Measurements from ENCODE around the gene PARD3B. TPM values are rescaled to one million over a fixed set of nuclear protein-coding genes. Genes with fewer than 3 reads are reported as not detected.
A peak's percentile ranks its signal among the peaks of the same experiment; 100 is the strongest.

PARD3B gene
- total and polyA plus RNA-seq, 2 of the 4 experiments (the other 2 are of a cell fraction) = 3.3 to 15.6 TPM

DNA sequence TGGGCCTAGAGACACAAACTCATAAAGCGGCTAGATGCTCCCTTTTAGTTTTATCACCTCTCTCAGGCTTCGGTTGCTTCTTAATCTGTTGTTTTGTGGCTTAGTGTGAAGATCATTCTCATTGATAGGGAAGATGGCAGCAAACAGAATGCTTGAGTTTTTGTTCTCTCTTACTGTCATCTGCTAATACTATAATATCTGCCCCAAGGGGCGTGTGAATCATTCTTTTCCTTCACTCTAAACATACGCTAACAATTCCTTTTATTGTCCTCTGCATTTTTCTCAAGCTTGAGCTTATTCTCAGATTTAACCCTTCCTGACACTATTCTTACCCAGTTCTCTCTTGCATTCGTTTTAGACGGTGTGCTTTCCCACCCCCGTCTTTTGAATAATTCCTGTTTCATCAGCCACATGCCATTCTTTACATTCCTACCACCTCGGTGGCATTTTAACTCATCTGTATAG is 813.1 kb downstream of the PARD3B start:
- intact Hi-C loops (cut with micrococcal nuclease) (no loop called here), in situ Hi-C loops (cut with MboI; ENCODE audit: low sequenced_read_pairs) (no loop called here), dilution Hi-C loops (cut with HindIII; ENCODE audit: low sequenced_read_pairs, unreplicated experiment) (no loop called here)
- TF ChIP-seq FOS (IDR thresholded peaks at IDR 0.05; ENCODE audit: low read depth, low read length) (no peak), SMC3 (IDR thresholded peaks at IDR 0.05; ENCODE audit: low read depth, low read length) (no peak)
- 0 out of 3 replicates have a peak overlapping the region, but pooled peaks have one; percentile 76 for H2BK15ac ChIP-seq (ENCODE audit: low read depth, low read length)
- H3K79me1 ChIP-seq (ENCODE audit: low read depth in 1 of 2, low read length in 2 of 2) = no peaks in the 10 kb centered on the region
- no peak overlapping the region for H3K4ac ChIP-seq (ENCODE audit: low read depth, low read length)
- no peak overlapping the region for H2AFZ ChIP-seq (replicated peaks; ENCODE audit: low read length, poor library complexity)
- H2AK5ac ChIP-seq (ENCODE audit: low read depth, low read length) = no peak overlapping the region
- no peak overlapping the region for H3K56ac ChIP-seq (ENCODE audit: extremely low read depth, insufficient read depth, low read length)
- no peaks in the 10 kb centered on the region for H4K20me1 ChIP-seq (ENCODE audit: insufficient read depth, low read length)
- H4K91ac ChIP-seq (ENCODE audit: insufficient read depth, low read depth, low read length) = no peak overlapping the region
- H2BK5ac ChIP-seq (ENCODE audit: low read depth, low read length, poor library complexity, severe bottlenecking) = no peak overlapping the region
- 59% methylated on average over 2 of the region's 8 CpGs; no CpG with 5 or more reads in 1 of the 2 experiments for WGBS, 2 experiments (ENCODE audit: extremely low coverage in 2 of 2, insufficient read length in 1 of 2)
- H3K27me3 ChIP-seq (ENCODE audit: control insufficient read depth, insufficient read depth, low read length) = no peaks in the 10 kb centered on the region
- H3K9me3 ChIP-seq (ENCODE audit: control insufficient read depth, insufficient read depth, low read length) = no peaks in the 10 kb centered on the region
- H2BK120ac ChIP-seq (ENCODE audit: low read depth, low read length) = peak overlapping the region; percentile 19; the same call in 1 of the 2 replicates
- no peaks in the 10 kb centered on the region for H3K4me1 ChIP-seq (ENCODE audit: control insufficient read depth, insufficient read depth, low read length)
- no peak overlapping the region for H3K4me2 ChIP-seq (ENCODE audit: low read depth, low read length)
- H2BK20ac ChIP-seq (ENCODE audit: low read depth, low read length) = no peak overlapping the region
- H3K18ac ChIP-seq (ENCODE audit: low read depth, low read length) = no peak overlapping the region
- POLR2A ChIA-PET (ENCODE audit: unreplicated experiment) = no interaction called here
- H4K5ac ChIP-seq (ENCODE audit: low read depth, low read length) = no peak overlapping the region
- DNase-seq (peak; percentile 7), ATAC-seq (ENCODE audit: low read depth) (no peak)
- H3K9me1 ChIP-seq (ENCODE audit: insufficient read depth, low read length) = no peaks in the 10 kb centered on the region
- peak overlapping the region; percentile 22; the same call in 1 of the 2 replicates for H3K14ac ChIP-seq (replicated peaks; ENCODE audit: low read depth, low read length)
- CTCF ChIA-PET = no interaction called here
- 0 out of 4 replicates have a peak overlapping the region, but pooled peaks of 1 of the 2 experiments have one; percentile 34 for H4K8ac ChIP-seq (ENCODE audit: low read depth in 2 of 2, low read length in 2 of 2)
- no peaks in the 10 kb centered on the region for H3K36me3 ChIP-seq (ENCODE audit: control insufficient read depth, insufficient read depth, low read length)
- BruUV-seq (replicated peaks) = no TSS peak
- no peak overlapping the region for H3K27ac ChIP-seq (ENCODE audit: insufficient read depth, low read length)
- H3K23ac ChIP-seq (ENCODE audit: low read depth, low read length) = no peak overlapping the region
- no peak overlapping the region for H3K4me3 ChIP-seq (ENCODE audit: insufficient read depth, low read depth, low read length)
- no peak overlapping the region for H3K9ac ChIP-seq (ENCODE audit: low read depth, low read length)
- H2AK9ac ChIP-seq (replicated peaks; ENCODE audit: low read depth, low read length, poor library complexity) = no peak overlapping the region
